GM18861 (cell line): Measurements from ENCODE around the gene PLAAT4.
"Not testable (repeated sequence)": the region's sequence is repeated elsewhere in the genome, so short reads cannot be mapped to it uniquely, and the experiment has no call there.

Experiments
- ATAC-seq: cut with Tn5 transposase; IDR thresholded peaks from one replicate; pipeline ENCODE4 v1.9.1; 2021; ENCODE audit not compliant: unreplicated experiment

PLAAT4 gene

DNA sequence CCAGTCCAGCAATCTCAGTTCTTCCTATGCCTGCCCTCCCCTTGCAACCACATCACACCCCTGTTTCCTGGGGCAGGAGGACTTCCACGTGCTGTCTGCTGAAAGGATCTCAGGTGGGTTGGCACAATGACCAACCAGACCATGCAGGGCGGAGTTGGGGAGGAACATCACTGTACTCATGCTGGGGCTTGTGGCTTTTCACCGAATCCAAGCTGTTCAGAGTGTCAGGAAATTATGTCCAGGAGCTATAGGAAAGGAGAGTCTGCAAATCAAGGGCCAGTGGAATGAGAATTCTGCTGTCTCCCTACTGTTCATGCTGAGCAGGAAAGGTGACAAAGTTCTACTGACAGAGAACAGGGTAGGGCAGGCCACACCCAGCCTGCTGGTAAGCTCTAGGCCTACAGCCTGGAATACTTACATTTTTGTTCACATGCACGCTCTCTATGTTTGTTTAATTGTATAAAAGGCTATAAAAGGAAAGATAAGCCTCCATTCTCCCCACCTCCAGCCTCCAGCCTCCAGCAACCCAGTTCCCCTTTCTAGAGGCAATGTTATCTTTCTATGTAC lies 28.3 kb downstream of the PLAAT4 start:
- no peak for ATAC-seq

DNA sequence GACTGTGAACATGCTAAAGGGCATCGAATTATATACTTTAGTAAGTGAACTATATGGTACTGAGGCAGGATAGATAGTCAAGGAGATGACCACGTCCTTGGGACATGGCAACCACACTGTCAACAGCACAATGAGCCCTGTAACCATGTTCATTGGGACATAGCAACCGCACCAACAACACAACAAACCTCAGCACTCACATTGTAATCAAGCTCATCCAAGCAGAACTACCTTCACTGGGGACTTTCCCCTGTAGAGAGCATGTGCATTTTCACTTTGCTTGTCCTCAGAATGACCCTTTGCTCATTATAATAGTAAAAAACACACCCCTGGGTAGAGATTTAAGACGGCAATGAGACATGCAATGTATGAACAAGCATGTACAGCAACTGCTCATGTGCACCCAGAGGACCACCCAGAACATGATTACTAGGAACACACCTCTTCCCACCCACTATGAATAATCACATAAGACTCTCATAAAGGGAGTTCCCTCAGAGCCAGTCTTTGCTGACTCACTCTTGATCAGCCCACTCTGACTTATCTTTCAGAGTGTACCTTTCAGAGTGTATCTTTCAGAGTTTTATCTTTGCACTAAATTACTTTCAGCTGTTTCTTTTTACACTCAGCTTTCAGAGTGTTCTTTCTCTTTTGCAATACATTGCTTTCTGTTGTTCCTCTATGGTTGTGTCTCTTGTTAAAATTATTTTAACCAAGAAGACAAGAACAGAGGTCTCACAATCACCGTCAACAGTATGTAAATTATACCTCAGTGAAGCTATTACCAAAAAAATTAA lies 30.6 kb downstream of the PLAAT4 start:
- peak; percentile 73 for ATAC-seq

DNA sequence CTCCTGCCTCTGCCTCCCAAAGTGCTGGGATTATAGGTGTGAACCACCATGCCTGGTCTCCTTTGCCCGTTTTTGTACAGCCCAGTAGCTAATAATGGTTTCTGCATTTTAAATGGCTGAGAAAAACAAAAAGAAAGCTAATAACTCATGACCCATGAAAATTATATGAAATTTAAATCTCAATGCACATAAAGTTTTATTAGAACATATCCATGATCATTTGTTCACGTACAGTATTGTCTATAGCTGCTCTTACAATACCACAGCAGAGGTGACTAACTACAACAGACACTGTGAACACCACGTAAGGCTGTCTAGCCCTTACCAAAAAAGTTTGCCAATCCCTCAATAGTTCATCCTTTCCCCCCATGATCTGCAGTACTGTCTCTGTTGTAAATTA lies 33.0 kb downstream of the PLAAT4 start:
- ATAC-seq, result no peak

DNA sequence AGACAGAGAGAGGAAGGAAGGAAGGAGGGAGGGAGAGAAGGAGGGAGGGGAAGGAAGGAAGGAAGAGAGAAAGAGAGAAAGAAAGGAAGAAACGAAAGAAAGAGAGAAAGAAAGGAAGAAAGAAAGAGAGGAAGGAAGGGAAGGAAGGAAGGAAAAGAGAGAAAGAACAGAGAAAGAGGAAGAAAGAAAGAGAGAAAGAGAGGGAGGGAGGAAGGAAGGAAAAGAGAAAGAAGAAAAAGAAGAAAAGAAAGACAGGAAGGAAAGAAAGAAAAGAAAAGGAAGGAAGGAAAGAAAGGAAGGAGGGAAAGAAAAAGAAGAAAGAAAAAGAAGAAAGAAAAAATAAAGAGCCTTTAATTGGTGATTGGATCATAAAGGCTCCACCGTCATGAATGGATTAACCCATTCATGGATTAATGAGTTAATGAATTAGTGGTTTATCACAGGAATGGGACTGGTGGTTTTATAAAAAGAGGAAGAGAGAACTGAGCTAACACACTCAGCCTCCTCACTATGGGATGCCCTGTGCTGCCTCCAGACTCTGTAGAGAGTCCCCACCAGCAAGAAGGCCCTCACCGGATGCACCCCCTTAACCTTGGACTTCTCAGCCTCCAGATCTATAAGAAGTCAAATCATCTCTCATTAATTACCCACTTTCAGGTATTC lies 35.5 kb downstream of the PLAAT4 start:
- no peak for ATAC-seq

DNA sequence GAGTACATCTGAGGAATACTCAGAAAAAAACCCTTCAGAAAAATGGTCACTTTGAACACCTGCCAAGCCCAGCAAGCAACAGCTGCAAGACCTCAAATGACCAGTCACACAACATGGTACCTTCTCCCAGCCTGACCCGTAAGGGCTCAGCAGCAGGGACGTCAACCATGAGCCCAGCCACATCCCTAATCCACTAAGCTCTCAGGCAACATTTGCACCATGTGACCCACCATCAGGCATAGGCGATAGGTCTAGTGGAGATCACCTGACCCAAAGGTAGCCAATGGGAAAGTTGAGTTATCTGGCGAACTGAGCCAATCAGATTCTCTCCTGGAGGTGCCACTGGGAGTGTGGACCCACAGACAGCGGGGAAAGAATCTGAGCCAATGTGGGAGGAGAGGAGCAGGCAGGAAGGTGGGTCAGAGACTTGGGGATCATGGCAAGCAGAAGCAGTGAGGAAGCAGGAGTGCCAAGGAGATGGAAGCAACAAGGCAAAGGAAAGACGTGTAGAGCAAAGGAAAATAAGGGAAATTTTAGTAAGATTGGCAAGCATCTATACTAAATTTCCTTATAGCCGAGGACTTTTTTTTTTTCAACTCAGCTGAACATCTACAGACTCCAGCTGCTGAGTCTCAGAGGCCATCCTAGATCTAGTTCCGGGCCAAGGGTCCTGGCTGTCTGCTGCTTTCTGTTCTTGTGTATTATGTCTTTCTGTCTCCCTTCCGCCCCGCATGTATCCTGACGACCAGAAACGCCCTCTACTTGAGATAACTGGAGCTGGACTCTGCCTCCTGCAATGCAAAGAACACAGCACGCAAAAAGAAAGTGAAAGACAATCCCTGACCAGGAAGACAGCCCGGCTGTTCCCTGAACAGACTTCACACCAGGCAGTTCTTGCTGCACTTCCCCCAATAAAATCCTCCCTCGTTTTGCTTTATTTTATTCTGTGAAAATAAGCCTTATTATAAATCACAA lies 37.6 kb downstream of the PLAAT4 start:
- ATAC-seq, result peak; percentile 53

DNA sequence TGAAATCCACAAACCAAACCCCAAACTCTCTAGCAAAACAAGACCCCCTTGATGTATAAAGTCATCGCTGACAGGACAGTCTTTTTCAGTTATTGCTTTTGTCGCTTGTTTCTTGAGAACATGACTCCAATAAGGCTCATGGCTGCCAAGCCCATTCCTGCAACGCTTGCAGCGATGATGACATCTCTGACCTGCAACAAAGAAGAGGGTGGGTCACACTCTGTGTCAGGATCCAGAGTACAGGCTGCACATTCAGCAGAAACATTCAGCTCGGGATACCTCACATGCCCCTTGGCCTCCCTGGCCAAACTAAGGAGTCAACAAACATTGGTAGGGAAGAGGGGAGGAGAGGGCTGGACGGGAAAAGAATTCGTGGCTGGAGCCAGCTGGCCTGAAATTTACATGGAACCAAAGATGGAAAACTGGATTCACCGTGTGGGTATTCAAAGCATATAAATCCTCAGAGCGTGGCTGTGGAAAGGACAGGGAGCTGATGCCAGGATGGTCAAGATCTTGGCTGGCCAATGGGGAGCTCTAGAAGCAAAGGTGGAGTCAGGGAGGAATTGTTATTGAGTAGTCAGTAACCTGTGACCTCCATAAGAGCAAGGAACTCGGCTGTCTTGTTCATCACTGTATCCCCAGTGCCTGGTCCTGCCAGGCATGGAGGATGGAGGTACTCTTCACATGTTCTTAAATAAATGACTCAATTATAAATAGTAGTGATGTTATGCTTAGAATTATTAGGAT lies 38.4 kb downstream of the PLAAT4 start:
- no peak for ATAC-seq

DNA sequence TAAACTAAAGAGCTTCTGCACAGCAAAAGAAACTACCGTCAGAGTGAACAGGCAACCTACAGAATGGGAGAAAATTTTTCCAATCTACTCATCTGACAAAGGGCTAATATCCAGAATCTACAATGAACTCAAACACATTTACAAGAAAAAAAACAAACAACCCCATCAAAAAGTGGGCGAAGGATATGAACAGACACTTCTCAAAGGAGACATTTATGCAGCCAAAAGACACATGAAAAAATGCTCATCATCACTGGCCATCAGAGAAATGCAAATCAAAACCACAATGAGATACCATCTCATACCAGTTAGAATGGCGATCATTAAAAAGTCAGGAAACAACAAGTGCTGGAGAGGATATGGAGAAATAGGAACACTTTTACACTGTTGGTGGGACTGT lies 42.3 kb downstream of the PLAAT4 start:
- ATAC-seq, result not testable (repeated sequence)

DNA sequence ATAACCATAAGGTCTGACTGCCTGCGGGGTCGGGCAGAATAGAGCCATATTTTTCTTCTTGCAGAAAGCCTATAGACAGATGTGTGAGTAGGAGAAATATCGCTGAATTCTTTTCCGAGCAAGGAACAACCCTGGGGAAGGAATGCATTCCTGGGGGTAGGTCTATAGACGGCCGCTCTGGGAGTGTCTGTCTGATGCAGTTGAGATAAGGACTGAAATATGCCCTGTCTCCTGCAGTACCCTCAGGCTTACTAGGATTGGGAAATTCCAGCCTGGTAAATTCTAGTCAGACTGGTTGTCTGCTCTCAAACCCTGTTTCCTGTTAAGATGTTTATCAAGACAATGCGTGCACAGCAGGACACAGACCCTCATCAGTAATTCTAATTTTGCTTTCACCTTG lies 44.6 kb downstream of the PLAAT4 start:
- not testable (repeated sequence) for ATAC-seq

DNA sequence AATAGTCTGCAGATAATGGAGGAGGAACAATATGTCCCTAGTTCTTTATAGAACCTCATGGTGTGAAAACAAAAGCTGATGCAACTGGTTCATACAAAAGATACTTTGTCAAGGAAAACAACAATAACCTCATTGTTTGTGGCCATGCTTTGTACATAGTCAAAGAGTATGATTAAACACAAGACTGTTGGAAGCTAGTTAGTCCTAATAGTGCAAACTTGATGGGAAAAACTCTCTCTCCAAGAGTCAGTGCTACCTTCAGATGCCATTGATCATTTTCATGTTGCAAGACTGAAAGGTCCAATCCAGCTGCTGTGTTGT lies 46.7 kb downstream of the PLAAT4 start:
- ATAC-seq, result no peak

DNA sequence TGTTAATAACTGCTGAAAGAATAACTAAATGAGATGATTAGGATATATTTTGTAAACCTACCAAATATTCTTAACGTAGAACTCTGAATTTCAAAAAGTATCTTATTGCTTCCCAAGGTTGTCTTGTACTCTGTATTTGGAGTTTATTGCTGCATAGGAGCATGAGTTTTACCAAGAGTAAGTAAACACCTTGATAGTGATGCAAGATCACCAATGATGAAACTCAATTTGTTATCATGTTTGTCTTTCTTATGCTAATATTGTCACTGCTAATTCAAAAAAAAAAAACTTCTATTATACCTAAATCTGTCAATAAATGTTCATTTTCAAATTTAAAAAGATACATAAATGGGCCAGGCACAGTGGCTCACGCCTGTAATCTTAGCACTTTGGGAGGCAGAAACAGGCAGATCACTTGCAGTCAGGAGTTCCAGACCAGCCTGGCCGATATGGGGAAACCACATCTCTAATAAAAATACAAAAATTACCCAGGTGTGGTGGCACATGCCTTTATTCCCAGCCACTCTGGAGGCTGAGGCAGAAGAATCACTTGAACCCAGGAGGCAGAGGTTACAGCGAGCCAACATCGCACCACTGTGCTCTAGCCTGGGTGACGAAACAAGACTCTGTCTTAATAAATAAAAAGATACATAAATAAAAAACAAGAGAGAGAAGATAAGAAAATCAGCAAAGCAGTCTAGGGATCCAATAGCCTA lies 50.0 kb downstream of the PLAAT4 start:
- ATAC-seq, result no peak

DNA sequence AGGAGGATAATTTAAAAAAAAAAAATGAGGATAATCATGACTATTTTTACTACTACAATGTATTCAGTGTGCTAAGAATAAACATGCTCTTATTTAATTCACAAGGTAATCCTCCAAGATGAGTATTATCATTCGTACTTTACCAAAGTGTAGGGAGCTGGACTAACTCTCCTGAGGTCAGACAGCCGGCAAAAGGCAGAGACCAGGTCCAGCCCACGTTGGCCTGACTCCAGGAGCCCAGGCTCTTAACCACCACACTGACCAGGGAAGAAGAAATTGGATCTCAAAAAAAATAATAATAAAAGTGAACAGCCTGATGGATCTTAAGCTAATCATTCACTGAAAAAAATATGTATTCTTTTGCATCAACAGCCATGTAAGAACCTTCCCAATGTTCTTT lies 52.4 kb downstream of the PLAAT4 start:
- no peak for ATAC-seq

DNA sequence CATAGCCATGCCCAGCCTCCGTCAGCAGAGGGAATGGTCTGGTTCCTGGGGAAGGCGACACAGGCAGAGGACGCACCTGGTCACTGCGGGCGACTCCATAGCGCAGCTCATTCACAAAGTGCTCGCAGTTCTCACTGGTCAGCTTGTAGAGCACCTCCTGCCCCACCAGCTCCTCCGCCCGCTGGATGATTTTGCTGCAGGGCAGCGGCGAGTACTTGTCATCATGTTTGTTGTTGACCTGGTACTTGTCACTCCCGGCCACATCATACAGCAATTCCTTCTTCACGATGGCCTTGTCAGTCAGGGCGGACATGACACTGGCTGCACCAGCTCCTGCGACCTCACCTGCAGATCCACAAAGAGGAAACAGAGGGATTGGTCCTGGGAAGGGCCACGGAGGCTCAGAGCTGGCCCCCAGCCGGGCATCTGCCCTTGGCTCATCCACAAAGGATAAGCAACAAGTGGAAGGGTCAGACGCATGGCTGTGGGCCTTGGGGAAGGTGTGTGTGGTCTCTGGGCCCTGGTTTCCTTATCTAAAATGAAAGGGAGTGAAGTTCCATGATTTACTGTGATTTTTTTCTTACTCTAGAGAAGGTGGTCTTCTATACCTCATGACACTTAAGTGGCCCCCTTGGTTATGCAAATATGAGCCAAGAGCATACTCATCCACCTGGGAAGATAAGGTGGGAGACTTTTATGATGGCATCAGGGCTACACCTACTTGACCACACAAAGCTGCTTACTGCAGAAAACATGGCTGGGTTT lies 53.6 kb downstream of the PLAAT4 start:
- no peak for ATAC-seq

DNA sequence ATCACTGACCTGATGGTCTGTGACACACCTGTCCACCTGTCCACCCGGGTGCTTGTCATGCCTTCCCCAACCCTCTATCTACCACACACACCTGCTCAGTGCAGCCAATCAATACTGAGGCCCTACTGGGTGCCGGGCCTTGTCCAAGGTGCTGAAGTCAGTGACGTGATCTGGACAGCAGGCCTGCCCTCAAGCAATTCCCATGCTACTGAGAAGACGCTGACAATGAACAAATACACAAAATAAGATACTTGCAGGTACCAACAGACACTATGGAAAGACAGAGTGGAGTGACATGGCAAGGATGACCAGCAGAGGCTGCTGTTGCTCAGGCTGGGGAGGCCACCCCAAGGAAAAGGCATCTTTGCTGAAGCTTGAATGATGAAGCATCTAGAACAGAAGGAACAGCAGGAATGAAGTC lies 56.4 kb downstream of the PLAAT4 start:
- no peak for ATAC-seq

DNA sequence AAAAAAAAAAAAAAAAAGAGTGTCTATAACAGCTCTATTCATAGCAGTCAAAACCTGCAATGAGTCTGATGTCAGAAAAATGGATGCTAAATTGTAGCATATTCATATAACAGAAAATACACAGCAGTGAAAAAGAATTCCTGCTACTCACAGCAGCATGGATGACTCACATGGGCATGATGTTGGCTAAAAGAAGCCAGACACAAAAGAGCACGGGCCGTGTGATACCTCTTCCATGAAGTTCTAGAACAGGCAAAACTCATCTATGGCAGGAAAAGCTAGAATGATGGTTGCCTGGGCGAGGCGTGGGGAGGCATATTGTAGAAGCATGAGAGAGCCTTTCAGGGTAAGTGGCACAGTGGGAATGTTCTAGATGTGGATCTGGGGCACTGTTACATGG lies 58.7 kb downstream of the PLAAT4 start:
- no peak for ATAC-seq
